ENCODE measurements around the gene PCDHGA8.
A peak's percentile ranks its signal among the peaks of the same experiment; 100 is the strongest.
"Not testable (repeated sequence)": the region's sequence is repeated elsewhere in the genome, so short reads cannot be mapped to it uniquely, and the experiment has no call there.

PCDHGA8 gene

DNA sequence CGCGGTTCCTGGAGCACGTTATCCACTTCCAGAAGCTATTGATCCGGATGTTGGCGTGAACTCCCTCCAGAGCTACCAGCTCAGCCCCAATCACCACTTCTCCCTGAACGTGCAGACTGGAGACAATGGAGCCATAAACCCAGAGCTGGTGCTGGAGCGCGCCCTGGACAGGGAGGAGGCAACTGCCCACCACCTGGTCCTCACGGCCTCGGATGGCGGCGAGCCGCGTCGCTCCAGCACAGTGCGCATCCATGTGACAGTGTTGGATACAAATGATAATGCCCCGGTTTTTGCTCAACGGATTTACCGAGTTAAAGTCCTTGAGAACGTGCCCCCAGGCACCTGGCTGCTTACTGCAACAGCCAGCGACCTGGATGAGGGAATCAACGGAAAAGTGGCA lies 11.0 kb downstream of the PCDHGA8 start:
- no peak for DNase-seq

DNA sequence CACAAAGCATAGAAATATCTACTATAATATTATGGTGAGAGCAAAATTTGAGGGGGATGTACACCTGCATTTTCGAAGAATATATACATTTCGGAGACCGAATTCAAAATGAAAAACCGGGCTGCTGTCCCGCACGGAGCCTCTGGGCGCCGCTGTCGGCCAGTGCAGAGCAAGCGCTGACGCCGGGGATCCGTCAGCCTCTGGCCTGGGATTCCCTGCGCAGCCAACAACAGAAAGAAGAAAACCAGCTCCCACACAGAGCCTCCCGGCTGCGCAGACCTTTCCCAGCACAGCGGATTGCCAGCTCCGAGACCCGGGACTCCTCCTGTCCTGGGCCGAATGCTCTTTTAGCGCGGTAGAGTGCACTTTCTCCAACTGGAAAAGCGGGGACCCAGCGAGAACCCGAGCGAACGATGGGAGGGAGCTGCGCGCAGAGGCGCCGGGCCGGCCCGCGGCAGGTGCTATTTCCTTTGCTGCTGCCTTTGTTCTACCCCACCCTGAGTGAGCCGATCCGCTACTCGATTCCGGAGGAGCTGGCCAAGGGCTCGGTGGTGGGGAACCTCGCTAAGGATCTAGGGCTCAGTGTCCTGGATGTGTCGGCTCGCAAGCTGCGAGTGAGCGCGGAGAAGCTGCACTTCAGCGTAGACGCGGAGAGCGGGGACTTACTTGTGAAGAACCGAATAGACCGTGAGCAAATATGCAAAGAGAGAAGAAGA lies 15.5 kb downstream of the PCDHGA8 start, which contains the start of gene PCDHGB6:
TSS of gene PCDHGB6 (plus strand) at position 232 of the 716 bp plus-strand sequence. CDS start at position 414, 182 bp downstream.
- not testable (repeated sequence) for DNase-seq

DNA sequence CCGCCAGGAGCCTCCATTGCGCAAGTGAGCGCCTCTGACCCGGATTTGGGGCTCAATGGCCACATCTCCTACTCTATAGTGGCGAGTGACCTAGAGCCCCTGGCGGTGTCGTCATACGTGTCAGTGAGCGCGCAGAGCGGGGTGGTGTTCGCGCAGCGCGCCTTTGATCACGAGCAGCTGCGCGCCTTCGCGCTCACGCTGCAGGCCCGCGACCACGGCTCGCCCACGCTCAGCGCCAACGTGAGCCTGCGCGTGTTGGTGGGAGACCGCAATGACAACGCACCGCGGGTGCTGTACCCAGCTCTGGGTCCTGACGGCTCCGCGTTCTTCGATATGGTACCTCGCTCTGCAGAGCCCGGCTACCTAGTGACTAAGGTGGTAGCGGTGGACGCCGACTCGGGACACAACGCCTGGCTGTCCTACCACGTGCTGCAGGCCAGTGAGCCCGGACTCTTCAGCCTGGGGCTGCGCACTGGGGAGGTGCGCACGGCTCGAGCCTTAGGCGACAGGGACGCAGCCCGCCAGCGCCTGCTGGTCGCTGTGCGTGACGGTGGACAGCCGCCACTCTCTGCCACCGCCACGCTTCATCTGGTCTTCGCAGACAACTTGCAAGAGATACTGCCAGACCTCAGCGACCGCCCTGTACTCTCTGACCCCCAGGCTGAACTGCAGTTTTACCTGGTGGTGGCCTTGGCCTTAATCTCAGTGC lies 17.3 kb downstream of the PCDHGA8 start:
- no peak for DNase-seq

DNA sequence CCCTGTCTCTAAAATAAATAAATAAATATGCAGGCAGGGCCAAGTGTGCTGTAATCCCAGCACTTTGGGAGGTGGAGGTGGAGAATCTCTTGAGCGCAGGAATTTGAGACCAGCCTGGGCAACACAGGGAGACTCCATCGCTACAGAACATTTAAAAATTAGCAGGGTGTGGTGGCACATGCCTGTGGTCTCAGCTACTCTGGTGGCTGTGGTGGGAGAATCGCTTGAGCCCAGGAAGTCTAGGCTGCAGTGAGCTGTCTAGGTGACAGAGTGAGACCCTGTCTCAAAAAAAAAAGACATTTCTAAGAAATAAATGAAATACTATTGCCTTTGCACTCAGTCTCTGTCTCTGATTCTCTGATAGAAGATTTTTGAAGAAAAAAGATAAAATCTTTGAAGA lies 19.1 kb downstream of the PCDHGA8 start:
- DNase-seq, result no peak

DNA sequence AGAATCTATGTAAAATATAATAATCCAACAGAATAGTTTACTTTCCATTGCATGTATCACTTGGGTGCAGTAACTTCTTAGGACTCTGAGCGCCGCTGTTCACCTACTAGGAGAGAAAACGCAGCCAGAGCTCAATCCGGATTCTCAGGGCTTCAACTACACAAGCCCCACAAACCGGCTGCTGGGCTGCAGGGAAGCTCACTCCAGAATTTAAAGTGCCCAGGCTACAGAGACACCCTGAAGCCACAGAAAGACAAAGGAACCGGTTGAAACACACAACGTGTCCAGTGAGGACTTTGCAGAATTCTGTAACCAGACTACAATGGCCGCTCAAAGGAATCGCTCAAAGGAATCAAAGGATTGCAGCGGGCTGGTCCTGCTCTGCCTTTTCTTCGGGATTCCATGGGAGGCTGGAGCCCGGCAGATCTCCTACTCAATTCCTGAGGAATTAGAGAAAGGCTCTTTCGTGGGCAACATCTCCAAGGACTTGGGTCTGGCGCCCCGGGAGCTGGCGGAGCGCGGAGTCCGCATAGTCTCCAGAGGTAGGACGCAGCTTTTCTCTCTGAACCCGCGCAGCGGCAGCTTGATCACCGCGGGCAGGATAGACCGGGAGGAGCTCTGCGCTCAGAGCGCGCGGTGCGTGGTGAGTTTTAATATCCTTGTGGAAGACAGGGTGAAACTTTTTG lies 20.6 kb downstream of the PCDHGA8 start, which contains the start of gene PCDHGA10:
TSS of gene PCDHGA10 (plus strand) at position 134 of the 686 bp plus-strand sequence. CDS start at position 323, 189 bp downstream.
- DNase-seq, result peak; percentile 45

DNA sequence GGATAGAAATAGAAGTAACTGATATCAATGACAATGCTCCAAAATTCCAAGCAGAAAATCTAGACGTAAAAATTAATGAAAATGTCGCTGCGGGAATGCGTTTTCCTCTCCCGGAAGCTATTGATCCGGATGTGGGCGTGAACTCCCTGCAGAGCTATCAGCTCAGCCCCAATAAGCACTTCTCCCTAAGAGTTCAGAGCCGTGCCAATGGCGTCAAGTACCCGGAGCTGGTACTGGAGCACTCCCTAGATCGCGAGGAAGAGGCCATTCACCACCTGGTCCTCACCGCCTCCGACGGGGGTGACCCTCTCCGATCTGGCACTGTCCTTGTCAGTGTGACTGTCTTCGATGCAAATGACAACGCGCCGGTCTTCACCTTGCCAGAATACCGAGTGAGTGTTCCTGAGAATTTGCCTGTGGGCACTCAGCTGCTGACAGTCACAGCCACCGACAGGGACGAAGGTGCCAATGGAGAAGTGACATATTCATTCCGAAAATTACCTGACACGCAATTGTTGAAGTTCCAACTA lies 21.2 kb downstream of the PCDHGA8 start:
- no peak for DNase-seq

DNA sequence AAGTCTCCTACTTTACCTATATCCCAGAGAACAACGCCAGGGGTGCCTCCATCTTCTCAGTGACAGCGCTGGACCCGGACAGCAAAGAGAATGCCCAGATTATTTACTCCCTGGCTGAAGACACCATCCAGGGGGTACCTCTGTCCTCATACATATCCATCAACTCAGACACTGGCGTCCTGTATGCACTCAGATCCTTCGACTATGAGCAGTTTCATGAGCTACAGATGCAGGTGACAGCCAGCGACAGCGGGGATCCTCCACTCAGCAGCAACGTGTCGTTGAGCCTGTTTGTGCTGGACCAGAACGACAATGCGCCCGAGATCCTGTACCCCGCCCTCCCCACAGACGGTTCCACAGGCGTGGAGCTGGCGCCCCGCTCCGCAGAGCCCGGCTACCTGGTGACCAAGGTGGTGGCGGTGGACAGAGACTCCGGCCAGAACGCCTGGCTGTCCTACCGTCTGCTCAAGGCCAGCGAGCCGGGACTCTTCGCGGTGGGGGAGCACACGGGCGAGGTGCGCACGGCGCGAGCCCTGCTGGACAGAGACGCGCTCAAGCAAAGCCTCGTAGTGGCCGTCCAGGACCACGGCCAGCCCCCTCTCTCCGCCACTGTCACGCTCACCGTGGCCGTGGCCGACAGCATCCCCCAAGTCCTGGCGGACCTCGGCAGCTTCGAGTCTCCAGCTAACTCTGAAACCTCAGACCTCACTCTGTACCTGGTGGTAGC lies 22.3 kb downstream of the PCDHGA8 start:
- not testable (repeated sequence) for DNase-seq

DNA sequence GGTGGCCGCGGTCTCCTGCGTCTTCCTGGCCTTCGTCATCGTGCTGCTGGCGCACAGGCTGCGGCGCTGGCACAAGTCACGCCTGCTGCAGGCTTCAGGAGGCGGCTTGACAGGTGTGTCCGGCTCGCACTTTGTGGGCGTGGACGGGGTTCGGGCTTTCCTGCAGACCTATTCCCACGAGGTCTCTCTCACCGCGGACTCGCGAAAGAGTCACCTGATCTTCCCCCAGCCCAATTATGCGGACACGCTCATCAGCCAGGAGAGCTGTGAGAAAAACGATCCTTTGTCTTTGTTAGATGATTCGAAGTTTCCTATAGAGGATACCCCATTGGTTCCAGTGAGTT lies 22.8 kb downstream of the PCDHGA8 start:
- DNase-seq, result not testable (repeated sequence)

DNA sequence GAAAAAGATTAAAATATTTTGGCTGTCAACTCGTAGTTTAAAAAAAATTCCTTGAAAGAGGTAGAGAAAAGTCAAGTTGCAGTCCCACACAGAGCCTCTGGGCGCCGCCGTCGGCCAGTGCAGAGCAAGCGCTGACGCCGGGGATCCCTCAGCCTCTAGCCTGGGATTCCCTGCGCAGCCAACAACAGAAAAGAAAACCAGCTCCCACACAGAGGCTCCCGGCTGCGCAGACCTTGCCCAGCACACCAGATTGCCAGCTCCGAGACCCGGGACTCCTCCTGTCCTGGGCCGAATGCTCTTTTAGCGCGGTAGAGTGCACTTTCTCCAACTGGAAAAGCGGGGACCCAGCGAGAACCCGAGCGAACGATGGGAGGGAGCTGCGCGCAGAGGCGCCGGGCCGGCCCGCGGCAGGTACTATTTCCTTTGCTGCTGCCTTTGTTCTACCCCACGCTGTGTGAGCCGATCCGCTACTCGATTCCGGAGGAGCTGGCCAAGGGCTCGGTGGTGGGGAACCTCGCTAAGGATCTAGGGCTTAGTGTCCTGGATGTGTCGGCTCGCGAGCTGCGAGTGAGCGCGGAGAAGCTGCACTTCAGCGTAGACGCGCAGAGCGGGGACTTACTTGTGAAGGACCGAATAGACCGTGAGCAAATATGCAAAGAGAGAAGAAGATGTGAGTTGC lies 25.2 kb downstream of the PCDHGA8 start, which contains the start of gene PCDHGB7:
TSS of gene PCDHGB7 (plus strand) at position 184 of the 679 bp plus-strand sequence. CDS start at position 367, 183 bp downstream.
- not testable (repeated sequence) for DNase-seq

DNA sequence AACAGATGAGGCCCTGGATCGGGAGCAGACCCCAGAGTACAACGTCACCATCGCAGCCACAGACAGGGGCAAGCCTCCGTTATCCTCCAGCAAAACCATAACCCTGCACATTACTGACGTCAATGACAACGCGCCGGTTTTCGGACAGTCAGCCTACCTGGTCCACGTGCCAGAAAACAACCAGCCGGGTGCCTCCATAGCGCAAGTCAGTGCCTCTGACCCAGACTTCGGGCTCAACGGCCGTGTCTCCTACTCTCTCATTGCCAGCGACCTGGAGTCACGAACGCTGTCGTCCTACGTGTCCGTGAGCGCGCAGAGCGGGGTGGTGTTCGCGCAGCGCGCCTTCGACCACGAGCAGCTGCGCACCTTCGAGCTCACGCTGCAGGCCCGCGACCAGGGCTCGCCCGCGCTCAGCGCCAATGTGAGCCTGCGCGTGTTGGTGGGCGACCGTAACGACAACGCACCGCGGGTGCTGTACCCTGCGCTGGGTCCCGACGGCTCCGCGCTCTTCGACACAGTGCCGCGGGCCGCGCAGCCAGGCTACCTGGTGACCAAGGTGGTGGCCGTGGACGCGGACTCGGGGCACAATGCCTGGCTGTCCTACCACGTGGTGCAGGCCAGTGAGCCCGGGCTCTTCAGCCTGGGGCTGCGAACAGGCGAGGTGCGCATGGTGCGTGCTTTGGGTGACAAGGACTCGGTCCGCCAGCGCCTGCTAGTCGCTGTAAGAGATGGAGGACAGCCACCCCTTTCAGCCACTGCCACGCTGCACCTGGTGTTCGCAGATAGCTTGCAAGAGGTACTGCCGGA lies 26.8 kb downstream of the PCDHGA8 start:
- DNase-seq, result no peak

DNA sequence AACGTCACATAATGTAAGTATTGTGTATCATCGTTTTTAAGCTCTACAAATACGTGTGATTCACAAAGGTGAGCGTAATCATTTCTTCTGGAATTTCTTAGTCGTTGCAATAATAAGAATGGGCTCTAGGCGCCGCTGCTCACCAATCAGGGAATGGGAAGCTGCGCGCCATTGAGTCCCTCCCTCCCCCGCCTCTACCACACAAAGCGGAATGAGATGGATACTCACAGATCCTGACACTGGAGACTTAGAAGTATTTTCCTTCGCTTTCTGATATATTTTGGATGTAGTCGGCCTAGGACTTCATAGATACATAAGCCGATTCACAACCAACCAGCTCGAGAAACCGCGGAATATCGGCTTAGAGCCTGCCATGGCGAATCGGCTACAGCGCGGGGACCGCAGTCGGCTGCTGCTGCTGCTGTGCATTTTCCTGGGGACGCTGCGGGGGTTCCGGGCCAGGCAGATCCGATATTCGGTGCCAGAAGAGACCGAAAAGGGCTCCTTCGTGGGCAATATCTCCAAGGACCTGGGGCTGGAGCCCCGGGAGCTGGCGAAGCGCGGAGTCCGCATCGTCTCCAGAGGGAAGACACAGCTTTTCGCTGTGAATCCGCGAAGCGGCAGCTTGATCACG lies 28.5 kb downstream of the PCDHGA8 start, which contains the start of gene PCDHGA11:
TSS of gene PCDHGA11 (plus strand) at position 197 of the 634 bp plus-strand sequence. CDS start at position 374, 177 bp downstream.
- DNase-seq, result no peak

DNA sequence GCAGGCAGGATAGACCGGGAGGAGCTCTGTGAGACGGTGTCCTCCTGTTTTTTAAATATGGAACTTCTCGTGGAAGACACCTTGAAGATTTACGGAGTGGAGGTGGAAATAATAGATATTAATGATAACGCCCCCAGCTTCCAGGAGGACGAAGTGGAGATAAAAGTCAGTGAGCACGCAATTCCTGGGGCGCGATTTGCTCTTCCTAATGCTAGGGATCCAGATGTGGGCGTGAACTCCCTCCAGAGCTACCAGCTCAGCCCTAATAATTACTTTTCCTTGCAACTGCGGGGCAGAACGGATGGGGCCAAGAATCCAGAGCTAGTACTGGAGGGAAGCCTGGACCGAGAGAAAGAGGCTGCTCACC lies 29.0 kb downstream of the PCDHGA8 start:
- no peak for DNase-seq

DNA sequence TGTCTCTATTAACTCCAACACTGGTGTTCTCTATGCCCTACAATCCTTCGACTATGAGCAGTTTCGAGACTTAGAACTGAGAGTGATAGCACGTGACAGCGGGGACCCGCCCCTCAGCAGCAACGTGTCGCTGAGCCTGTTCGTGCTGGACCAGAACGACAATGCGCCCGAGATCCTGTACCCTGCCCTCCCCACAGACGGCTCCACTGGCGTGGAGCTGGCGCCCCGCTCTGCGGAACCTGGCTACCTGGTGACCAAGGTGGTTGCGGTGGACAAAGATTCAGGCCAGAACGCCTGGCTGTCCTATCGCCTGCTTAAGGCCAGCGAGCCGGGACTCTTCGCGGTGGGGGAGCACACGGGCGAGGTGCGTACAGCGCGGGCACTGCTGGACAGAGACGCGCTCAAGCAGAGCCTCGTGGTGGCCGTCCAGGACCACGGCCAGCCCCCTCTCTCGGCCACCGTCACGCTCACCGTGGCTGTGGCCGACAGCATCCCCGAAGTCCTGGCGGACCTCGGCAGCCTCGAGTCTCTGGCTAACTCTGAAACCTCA lies 30.4 kb downstream of the PCDHGA8 start:
- no peak for DNase-seq

DNA sequence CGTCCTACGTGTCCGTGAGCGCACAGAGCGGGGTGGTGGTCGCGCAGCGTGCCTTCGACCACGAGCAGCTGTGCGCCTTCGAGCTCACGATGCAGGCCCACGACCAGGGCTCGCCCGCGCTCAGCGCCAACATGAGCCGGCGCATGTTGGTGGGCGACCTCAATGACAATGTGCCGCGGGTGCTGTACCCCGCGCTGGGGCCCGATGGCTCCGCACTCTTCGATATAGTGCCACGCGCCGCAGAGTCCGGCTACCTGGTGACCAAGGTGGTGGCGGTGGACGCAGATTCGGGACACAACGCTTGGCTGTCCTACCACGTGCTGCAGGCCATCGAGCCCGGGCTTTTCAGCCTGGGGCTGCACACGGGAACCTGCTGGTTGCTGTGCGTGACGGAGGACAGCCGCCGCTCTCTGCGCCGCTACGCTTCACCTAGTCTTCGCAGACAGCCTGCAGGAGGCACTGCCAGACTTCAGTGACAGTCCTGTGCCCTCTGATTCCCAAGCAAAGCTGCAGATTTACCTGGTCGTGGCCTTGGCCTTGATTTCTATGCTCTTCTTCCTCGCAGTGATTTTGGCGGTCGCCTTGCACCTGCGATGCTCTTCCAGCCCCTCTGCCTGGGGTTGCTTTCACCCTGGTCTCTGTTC lies 35.5 kb downstream of the PCDHGA8 start:
- no peak for DNase-seq

DNA sequence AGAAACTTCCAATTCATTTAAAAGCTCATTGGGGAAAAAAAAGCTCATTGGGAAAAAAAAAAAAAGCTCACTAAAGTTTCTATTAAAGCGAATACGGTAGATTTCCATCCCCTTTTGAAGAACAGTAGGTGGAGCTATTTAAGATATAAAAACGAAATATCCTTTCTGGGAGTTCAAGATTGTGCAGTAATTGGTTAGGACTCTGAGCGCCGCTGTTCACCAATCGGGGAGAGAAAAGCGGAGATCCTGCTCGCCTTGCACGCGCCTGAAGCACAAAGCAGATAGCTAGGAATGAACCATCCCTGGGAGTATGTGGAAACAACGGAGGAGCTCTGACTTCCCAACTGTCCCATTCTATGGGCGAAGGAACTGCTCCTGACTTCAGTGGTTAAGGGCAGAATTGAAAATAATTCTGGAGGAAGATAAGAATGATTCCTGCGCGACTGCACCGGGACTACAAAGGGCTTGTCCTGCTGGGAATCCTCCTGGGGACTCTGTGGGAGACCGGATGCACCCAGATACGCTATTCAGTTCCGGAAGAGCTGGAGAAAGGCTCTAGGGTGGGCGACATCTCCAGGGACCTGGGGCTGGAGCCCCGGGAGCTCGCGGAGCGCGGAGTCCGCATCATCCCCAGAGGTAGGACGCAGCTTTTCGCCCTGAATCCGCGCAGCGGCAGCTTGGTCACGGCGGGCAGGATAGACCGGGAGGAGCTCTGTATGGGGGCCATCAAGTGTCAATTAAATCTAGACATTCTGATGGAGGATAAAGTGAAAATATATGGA lies 38.1 kb downstream of the PCDHGA8 start, which contains the start of gene PCDHGA12:
TSS of gene PCDHGA12 (plus strand) at position 176 of the 782 bp plus-strand sequence. CDS start at position 429, 253 bp downstream.
- DNase-seq, result no peak

DNA sequence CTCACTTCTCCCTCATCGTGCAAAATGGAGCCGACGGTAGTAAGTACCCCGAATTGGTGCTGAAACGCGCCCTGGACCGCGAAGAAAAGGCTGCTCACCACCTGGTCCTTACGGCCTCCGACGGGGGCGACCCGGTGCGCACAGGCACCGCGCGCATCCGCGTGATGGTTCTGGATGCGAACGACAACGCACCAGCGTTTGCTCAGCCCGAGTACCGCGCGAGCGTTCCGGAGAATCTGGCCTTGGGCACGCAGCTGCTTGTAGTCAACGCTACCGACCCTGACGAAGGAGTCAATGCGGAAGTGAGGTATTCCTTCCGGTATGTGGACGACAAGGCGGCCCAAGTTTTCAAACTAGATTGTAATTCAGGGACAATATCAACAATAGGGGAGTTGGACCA lies 38.9 kb downstream of the PCDHGA8 start:
- DNase-seq, result no peak

DNA sequence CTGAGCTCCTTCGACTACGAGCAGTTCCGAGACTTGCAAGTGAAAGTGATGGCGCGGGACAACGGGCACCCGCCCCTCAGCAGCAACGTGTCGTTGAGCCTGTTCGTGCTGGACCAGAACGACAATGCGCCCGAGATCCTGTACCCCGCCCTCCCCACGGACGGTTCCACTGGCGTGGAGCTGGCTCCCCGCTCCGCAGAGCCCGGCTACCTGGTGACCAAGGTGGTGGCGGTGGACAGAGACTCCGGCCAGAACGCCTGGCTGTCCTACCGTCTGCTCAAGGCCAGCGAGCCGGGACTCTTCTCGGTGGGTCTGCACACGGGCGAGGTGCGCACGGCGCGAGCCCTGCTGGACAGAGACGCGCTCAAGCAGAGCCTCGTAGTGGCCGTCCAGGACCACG lies 39.9 kb downstream of the PCDHGA8 start:
- DNase-seq, result not testable (repeated sequence)

DNA sequence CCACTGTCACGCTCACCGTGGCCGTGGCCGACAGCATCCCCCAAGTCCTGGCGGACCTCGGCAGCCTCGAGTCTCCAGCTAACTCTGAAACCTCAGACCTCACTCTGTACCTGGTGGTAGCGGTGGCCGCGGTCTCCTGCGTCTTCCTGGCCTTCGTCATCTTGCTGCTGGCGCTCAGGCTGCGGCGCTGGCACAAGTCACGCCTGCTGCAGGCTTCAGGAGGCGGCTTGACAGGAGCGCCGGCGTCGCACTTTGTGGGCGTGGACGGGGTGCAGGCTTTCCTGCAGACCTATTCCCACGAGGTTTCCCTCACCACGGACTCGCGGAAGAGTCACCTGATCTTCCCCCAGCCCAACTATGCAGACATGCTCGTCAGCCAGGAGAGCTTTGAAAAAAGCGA lies 40.3 kb downstream of the PCDHGA8 start:
- DNase-seq, result not testable (repeated sequence)

DNA sequence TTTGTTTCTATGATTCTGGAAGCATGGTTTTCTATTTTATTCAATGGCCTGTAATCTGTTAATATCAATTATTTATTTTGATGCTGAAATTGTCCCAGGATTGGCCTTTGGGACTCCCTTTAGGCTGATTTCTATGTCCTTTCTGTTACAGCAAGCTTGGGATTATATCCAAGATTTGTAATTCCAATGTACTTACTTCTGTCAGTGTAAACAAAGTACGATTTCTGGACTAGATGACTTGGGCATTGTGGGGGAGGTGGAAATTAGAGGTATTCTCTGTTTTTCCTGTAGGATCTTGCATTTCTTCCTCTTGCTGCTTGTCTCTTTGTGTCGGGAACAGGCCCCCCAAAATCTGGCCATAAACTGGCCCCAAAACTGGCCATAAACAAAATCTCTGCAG lies 41.6 kb downstream of the PCDHGA8 start:
- DNase-seq, result no peak

All from NCI-H1694 treated with DMSO at 0.1 percent for 48 hours (cell line).